Choroid plexus epithelial cell (primary cell): Measurements from ENCODE around the gene TXNDC8.

ENCODE experiments used
- DNase-seq: peaks from one replicate; pipeline ENCODE4 v3.0.0-alpha.2; 2010; ENCODE audit warnings: low read depth
- H3K4me3 ChIP-seq: 2 replicates; pipeline ENCODE4 v1.5.1; 2011; ENCODE audit warnings: low read depth, mild to moderate bottlenecking, control low read depth, low read length, moderate library complexity
- TF ChIP-seq, protein P1 (sequence below): conservative IDR thresholded peaks from 2 replicates; pipeline ENCODE4 v1.5.1; 2011; ENCODE audit warnings: low read depth, mild to moderate bottlenecking, control low read depth, inconsistent platforms, low read length, moderate library complexity

TXNDC8 gene

DNA sequence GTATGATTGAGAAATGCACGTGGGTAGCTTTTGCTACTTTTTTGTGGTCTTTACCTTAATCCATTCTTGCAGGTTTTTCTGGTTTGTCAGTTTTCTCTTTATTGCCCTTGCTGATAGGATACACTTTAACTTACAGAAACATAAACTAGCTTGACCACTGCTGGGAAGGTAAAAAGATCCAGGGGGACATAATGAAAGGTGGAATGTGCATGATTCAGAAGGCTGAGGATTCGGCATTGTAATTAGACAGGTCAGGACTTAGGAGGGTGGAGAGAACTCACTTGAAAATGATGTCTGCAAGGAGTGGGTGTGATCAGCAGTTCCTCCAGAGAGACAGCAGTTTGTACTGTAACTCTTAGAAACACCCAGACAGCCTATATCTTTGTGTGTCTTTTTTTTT is 19.8 kb upstream of the TXNDC8 start:
- TF ChIP-seq, protein P1, sequence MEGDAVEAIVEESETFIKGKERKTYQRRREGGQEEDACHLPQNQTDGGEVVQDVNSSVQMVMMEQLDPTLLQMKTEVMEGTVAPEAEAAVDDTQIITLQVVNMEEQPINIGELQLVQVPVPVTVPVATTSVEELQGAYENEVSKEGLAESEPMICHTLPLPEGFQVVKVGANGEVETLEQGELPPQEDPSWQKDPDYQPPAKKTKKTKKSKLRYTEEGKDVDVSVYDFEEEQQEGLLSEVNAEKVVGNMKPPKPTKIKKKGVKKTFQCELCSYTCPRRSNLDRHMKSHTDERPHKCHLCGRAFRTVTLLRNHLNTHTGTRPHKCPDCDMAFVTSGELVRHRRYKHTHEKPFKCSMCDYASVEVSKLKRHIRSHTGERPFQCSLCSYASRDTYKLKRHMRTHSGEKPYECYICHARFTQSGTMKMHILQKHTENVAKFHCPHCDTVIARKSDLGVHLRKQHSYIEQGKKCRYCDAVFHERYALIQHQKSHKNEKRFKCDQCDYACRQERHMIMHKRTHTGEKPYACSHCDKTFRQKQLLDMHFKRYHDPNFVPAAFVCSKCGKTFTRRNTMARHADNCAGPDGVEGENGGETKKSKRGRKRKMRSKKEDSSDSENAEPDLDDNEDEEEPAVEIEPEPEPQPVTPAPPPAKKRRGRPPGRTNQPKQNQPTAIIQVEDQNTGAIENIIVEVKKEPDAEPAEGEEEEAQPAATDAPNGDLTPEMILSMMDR: no peak
- no peak for DNase-seq
- H3K4me3 ChIP-seq: no peak overlapping the region

DNA sequence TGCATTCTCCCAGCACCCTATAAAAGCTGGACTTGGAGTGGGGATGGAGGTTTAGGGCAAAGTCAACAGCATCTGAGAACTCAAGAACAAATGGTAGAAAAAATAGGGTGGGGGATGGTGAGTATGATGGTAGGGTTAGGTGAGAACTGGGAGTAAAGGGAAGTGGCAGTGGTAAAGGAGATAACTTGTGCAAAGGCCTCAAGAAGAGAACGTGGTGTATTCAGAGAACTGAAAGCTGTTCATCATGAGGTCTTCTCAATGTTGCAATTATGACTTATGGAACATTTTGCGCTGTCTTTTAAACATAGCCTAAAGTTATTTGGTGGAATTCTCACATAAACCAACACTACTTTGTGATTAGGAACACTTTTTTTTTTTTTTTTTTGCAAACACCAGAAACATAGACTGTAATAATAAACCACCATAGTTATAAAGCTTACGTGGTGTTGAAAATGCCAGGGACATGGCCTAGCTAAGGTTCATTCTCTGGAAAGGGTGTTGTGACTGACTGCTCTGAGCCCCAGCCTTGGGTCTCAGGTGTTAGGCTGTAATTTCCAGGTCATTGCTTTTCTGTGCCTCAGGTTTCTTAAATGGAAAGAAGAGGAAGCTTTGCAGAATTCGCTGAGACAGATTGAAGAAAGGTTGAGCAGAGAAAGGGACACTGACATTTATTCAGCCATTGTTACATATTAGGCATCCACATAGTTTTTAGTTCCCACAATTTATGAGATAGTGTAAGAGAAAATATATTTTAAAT is 19.2 kb upstream of the TXNDC8 start:
- no peak overlapping the region for H3K4me3 ChIP-seq
- TF ChIP-seq, protein P1: no peak
- no peak for DNase-seq

DNA sequence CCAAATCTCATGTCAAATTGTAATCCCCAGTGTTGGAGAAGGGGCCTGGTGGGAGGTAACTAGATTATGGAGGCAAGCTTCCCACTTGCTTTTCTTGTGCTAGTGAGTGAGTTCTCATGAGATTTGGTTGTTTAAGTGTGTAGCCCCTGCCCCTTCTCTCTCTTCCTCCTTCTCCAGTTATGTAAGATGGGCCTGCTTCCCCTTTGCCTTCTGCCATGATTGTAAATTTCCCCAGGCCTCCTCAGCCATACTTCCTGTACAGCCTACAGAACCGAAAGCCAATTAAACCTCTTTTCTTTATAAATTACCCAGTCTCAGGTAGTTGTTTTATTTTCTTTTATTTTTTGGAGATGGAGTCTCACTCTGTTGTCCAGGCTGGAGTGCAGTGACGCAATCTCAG is 18.2 kb upstream of the TXNDC8 start:
- DNase-seq: no peak
- TF ChIP-seq, protein P1: no peak
- no peak overlapping the region for H3K4me3 ChIP-seq

DNA sequence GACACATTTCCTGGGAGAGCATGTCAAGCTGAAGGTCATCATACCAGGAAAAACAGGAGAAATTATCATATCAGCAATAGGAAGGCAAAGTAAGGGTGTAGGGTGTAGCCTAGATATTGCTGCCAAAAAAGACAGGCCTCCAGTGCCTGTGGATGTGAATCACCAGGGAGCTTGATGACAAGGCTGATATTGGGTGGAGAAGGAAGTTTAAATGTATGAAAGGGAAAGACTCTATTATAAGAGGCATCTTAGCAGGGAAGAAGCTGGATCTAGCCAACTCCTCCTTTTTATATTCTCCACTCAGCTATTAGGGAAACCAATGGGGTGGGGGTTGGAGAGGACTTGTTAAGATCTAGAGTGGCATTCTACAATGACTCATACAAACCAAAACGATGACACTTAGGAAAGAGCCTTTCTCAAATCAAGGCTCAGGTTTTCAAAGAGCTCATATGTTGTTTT is 13.4 kb upstream of the TXNDC8 start:
- peak; percentile 64 for DNase-seq
- H3K4me3 ChIP-seq: no peak overlapping the region
- TF ChIP-seq, protein P1: no peak

DNA sequence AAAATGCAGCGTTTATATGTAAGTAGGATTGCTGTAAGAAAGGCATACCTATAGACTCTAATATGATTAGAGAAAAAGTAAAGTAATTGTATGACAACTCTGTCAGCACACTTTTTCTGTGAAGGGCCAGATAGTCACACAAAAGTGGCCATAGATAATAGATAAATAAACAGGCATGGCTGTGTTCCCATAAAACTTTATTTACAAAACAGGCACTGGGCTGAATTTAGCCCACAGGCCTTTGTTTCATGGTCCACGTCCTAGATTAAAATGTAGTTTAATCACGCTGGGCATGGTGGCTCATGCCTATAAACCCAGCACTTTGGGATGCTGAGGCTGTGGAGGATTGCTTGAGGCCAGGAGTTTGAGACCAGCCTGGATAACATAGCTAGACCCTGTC is 8.7 kb upstream of the TXNDC8 start:
- no peak for DNase-seq

DNA sequence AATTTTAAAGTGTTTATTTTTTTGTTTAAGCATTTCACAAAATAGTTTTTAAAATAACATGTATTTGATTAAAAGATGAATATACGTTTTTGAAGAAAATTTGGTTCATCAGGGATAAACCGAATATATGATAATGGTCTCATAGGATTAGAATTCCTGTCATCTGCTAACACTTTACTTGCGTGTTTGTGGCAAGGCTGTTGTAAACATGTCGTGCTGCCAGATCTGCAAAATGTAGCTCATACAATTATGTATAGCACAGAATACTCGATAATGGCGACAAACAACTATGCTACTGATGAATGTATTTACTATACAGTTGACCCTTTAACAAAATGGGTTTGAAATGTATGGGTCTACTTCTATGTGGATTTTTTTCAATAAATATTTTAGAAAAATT is 7.2 kb upstream of the TXNDC8 start:
- no peak for DNase-seq
- TF ChIP-seq, protein P1: no peak

More for the DNA sequence above, 8.7 kb upstream of the TXNDC8 start:
- no peak overlapping the region for H3K4me3 ChIP-seq
- TF ChIP-seq, protein P1: no peak

DNA sequence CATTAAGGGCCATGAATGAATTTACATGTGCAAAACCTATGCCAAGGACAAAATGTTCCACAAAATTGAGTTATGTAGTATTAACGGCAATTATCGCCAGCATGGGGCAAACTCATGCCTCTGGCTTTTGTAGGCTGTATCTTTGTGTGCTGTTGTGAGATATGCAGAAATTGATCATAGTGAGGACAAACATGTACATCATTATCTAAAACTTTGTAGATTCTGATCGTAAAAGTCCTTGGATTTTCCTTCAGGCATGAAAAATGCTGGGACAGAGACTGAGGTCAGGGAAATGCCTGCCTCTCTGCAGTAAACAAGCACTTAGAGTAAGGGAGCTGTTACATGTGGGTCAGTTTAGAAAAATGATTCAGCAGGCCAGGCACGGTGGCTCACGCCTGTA is 5.9 kb upstream of the TXNDC8 start:
- H3K4me3 ChIP-seq: no peak overlapping the region
- DNase-seq: no peak
- TF ChIP-seq, protein P1: no peak

More for the DNA sequence above, 7.2 kb upstream of the TXNDC8 start:
- no peak overlapping the region for H3K4me3 ChIP-seq
